IMR-90 (cell line): ENCODE measurements around the gene PIGU. TPM values are rescaled to one million over a fixed set of nuclear protein-coding genes. Genes with fewer than 3 reads are reported as not detected.

Experiments
- ATAC-seq: fragments of 200-7000 bp; cut with Tn5 transposase; 2 replicates; pipeline ENCODE4 v1.9.1; 2020; ENCODE audit warnings: low read depth, mild to moderate bottlenecking, moderate library complexity
- BruUV-seq: library from RNA; stranded (reverse); fragments of 400-500 nt; replicated peaks from 2 replicates; lab custom pipeline; 2021; lab: Mats Ljungman, UMichigan
- CTCF ChIA-PET: fragments of 300-600 bp; formaldehyde crosslinking; extraction: SDS; loops from one replicate; lab custom pipeline; 2021; ENCODE audit warnings: antibody characterized with exemption; lab: Yijun Ruan, JAX
- POLR2A ChIA-PET: fragments of 300-600 bp; sonication (Branson Sonifier 250); formaldehyde crosslinking; loops from one replicate; lab custom pipeline; 2022; ENCODE audit warnings: antibody characterized with exemption; ENCODE audit not compliant: unreplicated experiment; lab: Charles Lee
- DNase-seq: peaks from one replicate; pipeline ENCODE4 v3.0.0; 2013
- H2AFZ ChIP-seq: replicated peaks from 2 replicates; pipeline ENCODE3; 2013; ENCODE audit warnings: low read length, mild to moderate bottlenecking; ENCODE audit not compliant: poor library complexity
- H2AK5ac ChIP-seq: 2 replicates; pipeline ENCODE4 v1.6.1; 2013; ENCODE audit warnings: low read depth, low read length, inconsistent platforms
- H2AK9ac ChIP-seq: replicated peaks from 2 replicates; pipeline ENCODE3; 2013; ENCODE audit warnings: mild to moderate bottlenecking, low read depth, low read length, moderate library complexity; ENCODE audit not compliant: poor library complexity
- H2BK120ac ChIP-seq: 2 replicates; pipeline ENCODE4 v1.6.1; 2013; ENCODE audit warnings: low read depth, low read length, inconsistent platforms
- H2BK15ac ChIP-seq: 3 replicates; pipeline ENCODE4 v1.6.1; 2013; ENCODE audit warnings: low read depth, low read length, inconsistent platforms
- H2BK20ac ChIP-seq: 2 replicates; pipeline ENCODE4 v1.6.1; 2013; ENCODE audit warnings: low read depth, mild to moderate bottlenecking, inconsistent platforms, low read length, moderate library complexity
- H2BK5ac ChIP-seq: 2 replicates; pipeline ENCODE4 v1.6.1; 2013; ENCODE audit warnings: mild to moderate bottlenecking, low read depth, low read length, inconsistent platforms; ENCODE audit not compliant: poor library complexity, severe bottlenecking
- H3K14ac ChIP-seq: replicated peaks from 2 replicates; pipeline ENCODE4 v1.6.1; 2013; ENCODE audit warnings: low read depth, low read length, inconsistent platforms
- H3K18ac ChIP-seq: 2 replicates; pipeline ENCODE4 v1.6.1; 2013; ENCODE audit warnings: low read depth, low read length, control low read depth
- H3K23ac ChIP-seq: 2 replicates; pipeline ENCODE4 v1.6.1; 2013; ENCODE audit warnings: low read depth, low read length, inconsistent platforms
- H3K27ac ChIP-seq: 2 replicates; pipeline ENCODE4 v1.5.1; 2013; ENCODE audit warnings: mild to moderate bottlenecking, control low read depth, low read length; ENCODE audit not compliant: insufficient read depth
- H3K27me3 ChIP-seq: 2 replicates; pipeline ENCODE4 v1.6.1; 2013; ENCODE audit warnings: low read length; ENCODE audit not compliant: control insufficient read depth, insufficient read depth
- H3K36me3 ChIP-seq: 2 replicates; pipeline ENCODE4 v1.6.1; 2013; ENCODE audit warnings: low read length, mixed read lengths; ENCODE audit not compliant: control insufficient read depth, insufficient read depth
- H3K4ac ChIP-seq: 2 replicates; pipeline ENCODE4 v1.6.1; 2013; ENCODE audit warnings: low read depth, low read length, inconsistent platforms
- H3K4me1 ChIP-seq: 2 replicates; pipeline ENCODE4 v1.6.1; 2013; ENCODE audit warnings: low read length, mixed read lengths; ENCODE audit not compliant: control insufficient read depth, insufficient read depth
- H3K4me2 ChIP-seq: 2 replicates; pipeline ENCODE4 v1.6.1; 2013; ENCODE audit warnings: low read depth, mild to moderate bottlenecking, control low read depth, low read length, moderate library complexity
- H3K4me3 ChIP-seq: 2 replicates; pipeline ENCODE4 v1.5.1; 2013; ENCODE audit warnings: low read depth, mild to moderate bottlenecking, control low read depth, low read length, moderate library complexity; ENCODE audit not compliant: insufficient read depth
- H3K56ac ChIP-seq: 2 replicates; pipeline ENCODE4 v1.6.1; 2013; ENCODE audit warnings: low read length, inconsistent platforms; ENCODE audit not compliant: insufficient read depth; ENCODE audit errors: extremely low read depth
- H3K79me1 ChIP-seq, 2 experiments: 2 replicates each; pipeline ENCODE4 v1.6.1; 2013; ENCODE audit warnings: low read length in 2 of 2, inconsistent platforms in 1 of 2, low read depth in 1 of 2
- H3K9ac ChIP-seq: 2 replicates; pipeline ENCODE4 v1.6.1; 2013; ENCODE audit warnings: low read depth, low read length, control low read depth
- H3K9me1 ChIP-seq: 2 replicates; pipeline ENCODE4 v1.6.1; 2013; ENCODE audit warnings: low read length, inconsistent platforms; ENCODE audit not compliant: insufficient read depth
- H3K9me3 ChIP-seq: 2 replicates; pipeline ENCODE4 v1.6.1; 2013; ENCODE audit warnings: low read length; ENCODE audit not compliant: control insufficient read depth, insufficient read depth
- H4K20me1 ChIP-seq: 2 replicates; pipeline ENCODE4 v1.6.1; 2013; ENCODE audit warnings: low read length, inconsistent platforms; ENCODE audit not compliant: insufficient read depth
- H4K5ac ChIP-seq: 2 replicates; pipeline ENCODE4 v1.6.1; 2013; ENCODE audit warnings: mild to moderate bottlenecking, low read depth, low read length, control low read depth
- H4K8ac ChIP-seq, 2 experiments: 2 replicates each; pipeline ENCODE4 v1.6.1; 2013; ENCODE audit warnings: low read depth in 2 of 2, low read length in 2 of 2, control low read depth in 1 of 2, inconsistent platforms in 1 of 2
- H4K91ac ChIP-seq: 2 replicates; pipeline ENCODE4 v1.6.1; 2013; ENCODE audit warnings: low read depth, low read length, inconsistent platforms; ENCODE audit not compliant: insufficient read depth
- MAFK ChIP-seq: IDR thresholded peaks from 2 replicates; pipeline ENCODE4 v1.6.1; 2012; ENCODE audit warnings: low read depth, low read length, improper control_type of control experiment
- MAZ ChIP-seq: IDR thresholded peaks from 2 replicates; pipeline ENCODE4 v1.6.1; 2012; ENCODE audit warnings: low read depth, mild to moderate bottlenecking, low read length, improper control_type of control experiment, moderate library complexity, borderline replicate concordance
- NFE2L2 ChIP-seq: fragments of 150-350 bp; IDR thresholded peaks from 2 replicates; pipeline ENCODE4 v1.6.1; 2016; ENCODE audit warnings: low read depth, mild to moderate bottlenecking, low read length
- POLR2A ChIP-seq: IDR thresholded peaks from 2 replicates; pipeline ENCODE4 v1.6.1; 2012; ENCODE audit warnings: mild to moderate bottlenecking, low read depth, low read length
- SMC3 ChIP-seq: fragments of 150-350 bp; IDR thresholded peaks from 2 replicates; pipeline ENCODE4 v1.6.1; 2016; ENCODE audit warnings: low read depth, mild to moderate bottlenecking, antibody characterized with exemption, low read length, moderate library complexity
- USF2 ChIP-seq: fragments of 150-350 bp; IDR thresholded peaks from 2 replicates; pipeline ENCODE4 v1.6.1; 2017; ENCODE audit warnings: mild to moderate bottlenecking, antibody characterized with exemption, low read length, low read depth
- WGBS, 2 experiments: methylation state at CpG; one replicate each; pipeline versions ENCODE4 v1.1.5 to v1.1.7; 2013; ENCODE audit warnings: missing lambda C conversion rate in 2 of 2; ENCODE audit not compliant: insufficient read length in 1 of 2; ENCODE audit errors: extremely low coverage in 2 of 2; 5-methylcytosine and 5-hydroxymethylcytosine counted together
- dilution Hi-C: fragments of 300-500 bp; cut with HindIII; formaldehyde crosslinking; loops from one replicate; pipeline ENCODE4 v1.14.3; 2018; ENCODE audit warnings: low sequenced_read_pairs; ENCODE audit not compliant: unreplicated experiment
- in situ Hi-C: fragments of 300-500 bp; cut with MboI; formaldehyde crosslinking; loops from 3 replicates; pipeline ENCODE4 v1.14.3; 2019; ENCODE audit warnings: low sequenced_read_pairs, inconsistent platforms, mixed read lengths
- intact Hi-C: fragments of 100-400 bp; cut with micrococcal nuclease; formaldehyde crosslinking; loops from 2 replicates; pipeline ENCODE4 v1.10.0; 2022
- polyA plus RNA-seq, 3 experiments: library from polyadenylated mRNA; depleted of rRNA; stranded (reverse); fragments of >200 nt; gene quantifications; 2 replicates each; pipeline ENCODE4 v1.2.3, GENCODE V29; 2012; ENCODE audit warnings: low replicate concordance in 1 of 3
- total RNA-seq: library from RNA; depleted of rRNA; stranded (reverse); fragments of >200 nt; gene quantifications from 2 replicates; pipeline ENCODE4 v1.2.3, GENCODE V29; 2012

PIGU gene
- total and polyA plus RNA-seq, 2 of the 4 experiments (the other 2 are of a cell fraction), result 11.1 to 31.1 TPM

- ChIA-PET CTCF (interaction anchor here (1.5 to 2.8 kb wide), 2 partner anchors 18 to 189 kb away, joined by 4 to 12 read pairs; no protein-coding TSS in a partner anchor), POLR2A (no interaction called here)
- in situ Hi-C loops (loop anchor here (10.0 kb wide), 1 partner anchor 185 kb away; no protein-coding TSS in a partner anchor), intact Hi-C loops (loop anchor here (1.0 to 10.0 kb wide), 3 partner anchors 128 to 385 kb away; no protein-coding TSS in a partner anchor), dilution Hi-C loops (no loop called here)
- H3K79me1 ChIP-seq, result no peaks in the 10 kb centered on the region; a peak in 1 of 4 replicates
- H3K14ac ChIP-seq, result no peak overlapping the region
- H2BK15ac ChIP-seq, result no peak overlapping the region; the same call in 2 of the 3 replicates
- peaks cover 17% of the 10 kb centered on the region for H3K9me1 ChIP-seq
- H3K9me3 ChIP-seq, result no peaks in the 10 kb centered on the region
- TF ChIP-seq MAZ, result no peak
- TF ChIP-seq SMC3, result no peak
- no peak for TF ChIP-seq MAFK
- TF ChIP-seq POLR2A, result no peak
- no peak for TF ChIP-seq USF2
- TF ChIP-seq NFE2L2, result no peak
- DNase-seq, result peak; percentile 34
- no peak overlapping the region for H3K27ac ChIP-seq
- no peak overlapping the region for H4K5ac ChIP-seq
- H3K23ac ChIP-seq, result no peak overlapping the region
- H4K91ac ChIP-seq, result peak overlapping the region; percentile 29; the same call in 1 of the 2 replicates
- no TSS peak for BruUV-seq
- peak overlapping the region; percentile 15; the same call in 1 of the 2 replicates for H2AK5ac ChIP-seq
- peak overlapping the region; percentile 60 for H3K4ac ChIP-seq
- no peak overlapping the region for H3K9ac ChIP-seq
- no peak overlapping the region for H2AK9ac ChIP-seq
- no peaks in the 10 kb centered on the region for H3K27me3 ChIP-seq
- WGBS, 2 experiments, result 50% methylated on average over 2 of the region's 7 CpGs; no CpG with 5 or more reads in 1 of the 2 experiments
- no peak overlapping the region for H3K4me2 ChIP-seq
- no peak overlapping the region for H2BK20ac ChIP-seq
- peak overlapping the region in 1 of 2 experiments; percentile 30; a peak in 1 of 4 replicates for H4K8ac ChIP-seq
- H2BK5ac ChIP-seq, result peak overlapping the region; percentile 10
- H4K20me1 ChIP-seq, result no peaks in the 10 kb centered on the region
- H2AFZ ChIP-seq, result peak overlapping the region; percentile 64
- peak overlapping the region; percentile 28; the same call in 1 of the 2 replicates for H2BK120ac ChIP-seq
- peaks cover 17% of the 10 kb centered on the region for H3K4me1 ChIP-seq
- peak; percentile 28 for ATAC-seq
- H3K18ac ChIP-seq, result no peak overlapping the region
- H3K56ac ChIP-seq, result no peak overlapping the region
- H3K36me3 ChIP-seq, result peaks cover 4% of the 10 kb centered on the region
- H3K4me3 ChIP-seq, result no peak overlapping the region
These were observed 96.6 kb downstream of the PIGU start for GRCh38 chr20:34579979-34580940.
